IMR-90 (cell line): ENCODE measurements around the gene ELF5. TPM values are rescaled to one million over a fixed set of nuclear protein-coding genes. Genes with fewer than 3 reads are reported as not detected.
A peak's percentile ranks its signal among the peaks of the same experiment; 100 is the strongest.

Source experiments
- ATAC-seq: fragments of 200-7000 bp; cut with Tn5 transposase; 2 replicates; pipeline ENCODE4 v1.9.1; 2020; ENCODE audit warnings: low read depth, mild to moderate bottlenecking, moderate library complexity
- BruUV-seq: library from RNA; stranded (reverse); fragments of 400-500 nt; replicated peaks from 2 replicates; lab custom pipeline; 2021; lab: Mats Ljungman, UMichigan
- CTCF ChIA-PET: fragments of 300-600 bp; formaldehyde crosslinking; extraction: SDS; loops from one replicate; lab custom pipeline; 2021; ENCODE audit warnings: antibody characterized with exemption; lab: Yijun Ruan, JAX
- POLR2A ChIA-PET: fragments of 300-600 bp; sonication (Branson Sonifier 250); formaldehyde crosslinking; loops from one replicate; lab custom pipeline; 2022; ENCODE audit warnings: antibody characterized with exemption; ENCODE audit not compliant: unreplicated experiment; lab: Charles Lee
- DNase-seq: peaks from one replicate; pipeline ENCODE4 v3.0.0; 2013
- H2AFZ ChIP-seq: replicated peaks from 2 replicates; pipeline ENCODE3; 2013; ENCODE audit warnings: low read length, mild to moderate bottlenecking; ENCODE audit not compliant: poor library complexity
- H2AK5ac ChIP-seq: 2 replicates; pipeline ENCODE4 v1.6.1; 2013; ENCODE audit warnings: low read depth, low read length, inconsistent platforms
- H2AK9ac ChIP-seq: replicated peaks from 2 replicates; pipeline ENCODE3; 2013; ENCODE audit warnings: mild to moderate bottlenecking, low read depth, low read length, moderate library complexity; ENCODE audit not compliant: poor library complexity
- H2BK120ac ChIP-seq: 2 replicates; pipeline ENCODE4 v1.6.1; 2013; ENCODE audit warnings: low read depth, low read length, inconsistent platforms
- H2BK15ac ChIP-seq: 3 replicates; pipeline ENCODE4 v1.6.1; 2013; ENCODE audit warnings: low read depth, low read length, inconsistent platforms
- H2BK20ac ChIP-seq: 2 replicates; pipeline ENCODE4 v1.6.1; 2013; ENCODE audit warnings: low read depth, mild to moderate bottlenecking, inconsistent platforms, low read length, moderate library complexity
- H2BK5ac ChIP-seq: 2 replicates; pipeline ENCODE4 v1.6.1; 2013; ENCODE audit warnings: mild to moderate bottlenecking, low read depth, low read length, inconsistent platforms; ENCODE audit not compliant: poor library complexity, severe bottlenecking
- H3K14ac ChIP-seq: replicated peaks from 2 replicates; pipeline ENCODE4 v1.6.1; 2013; ENCODE audit warnings: low read depth, low read length, inconsistent platforms
- H3K18ac ChIP-seq: 2 replicates; pipeline ENCODE4 v1.6.1; 2013; ENCODE audit warnings: low read depth, low read length, control low read depth
- H3K23ac ChIP-seq: 2 replicates; pipeline ENCODE4 v1.6.1; 2013; ENCODE audit warnings: low read depth, low read length, inconsistent platforms
- H3K27ac ChIP-seq: 2 replicates; pipeline ENCODE4 v1.5.1; 2013; ENCODE audit warnings: mild to moderate bottlenecking, control low read depth, low read length; ENCODE audit not compliant: insufficient read depth
- H3K27me3 ChIP-seq: 2 replicates; pipeline ENCODE4 v1.6.1; 2013; ENCODE audit warnings: low read length; ENCODE audit not compliant: control insufficient read depth, insufficient read depth
- H3K36me3 ChIP-seq: 2 replicates; pipeline ENCODE4 v1.6.1; 2013; ENCODE audit warnings: low read length, mixed read lengths; ENCODE audit not compliant: control insufficient read depth, insufficient read depth
- H3K4ac ChIP-seq: 2 replicates; pipeline ENCODE4 v1.6.1; 2013; ENCODE audit warnings: low read depth, low read length, inconsistent platforms
- H3K4me1 ChIP-seq: 2 replicates; pipeline ENCODE4 v1.6.1; 2013; ENCODE audit warnings: low read length, mixed read lengths; ENCODE audit not compliant: control insufficient read depth, insufficient read depth
- H3K4me2 ChIP-seq: 2 replicates; pipeline ENCODE4 v1.6.1; 2013; ENCODE audit warnings: low read depth, mild to moderate bottlenecking, control low read depth, low read length, moderate library complexity
- H3K4me3 ChIP-seq: 2 replicates; pipeline ENCODE4 v1.5.1; 2013; ENCODE audit warnings: low read depth, mild to moderate bottlenecking, control low read depth, low read length, moderate library complexity; ENCODE audit not compliant: insufficient read depth
- H3K56ac ChIP-seq: 2 replicates; pipeline ENCODE4 v1.6.1; 2013; ENCODE audit warnings: low read length, inconsistent platforms; ENCODE audit not compliant: insufficient read depth; ENCODE audit errors: extremely low read depth
- H3K79me1 ChIP-seq, 2 experiments: 2 replicates each; pipeline ENCODE4 v1.6.1; 2013; ENCODE audit warnings: low read length in 2 of 2, inconsistent platforms in 1 of 2, low read depth in 1 of 2
- H3K9ac ChIP-seq: 2 replicates; pipeline ENCODE4 v1.6.1; 2013; ENCODE audit warnings: low read depth, low read length, control low read depth
- H3K9me1 ChIP-seq: 2 replicates; pipeline ENCODE4 v1.6.1; 2013; ENCODE audit warnings: low read length, inconsistent platforms; ENCODE audit not compliant: insufficient read depth
- H3K9me3 ChIP-seq: 2 replicates; pipeline ENCODE4 v1.6.1; 2013; ENCODE audit warnings: low read length; ENCODE audit not compliant: control insufficient read depth, insufficient read depth
- H4K20me1 ChIP-seq: 2 replicates; pipeline ENCODE4 v1.6.1; 2013; ENCODE audit warnings: low read length, inconsistent platforms; ENCODE audit not compliant: insufficient read depth
- H4K5ac ChIP-seq: 2 replicates; pipeline ENCODE4 v1.6.1; 2013; ENCODE audit warnings: mild to moderate bottlenecking, low read depth, low read length, control low read depth
- H4K8ac ChIP-seq, 2 experiments: 2 replicates each; pipeline ENCODE4 v1.6.1; 2013; ENCODE audit warnings: low read depth in 2 of 2, low read length in 2 of 2, control low read depth in 1 of 2, inconsistent platforms in 1 of 2
- H4K91ac ChIP-seq: 2 replicates; pipeline ENCODE4 v1.6.1; 2013; ENCODE audit warnings: low read depth, low read length, inconsistent platforms; ENCODE audit not compliant: insufficient read depth
- CEBPB ChIP-seq: IDR thresholded peaks from 2 replicates; pipeline ENCODE4 v1.6.1; 2012; ENCODE audit warnings: low read depth, low read length, improper control_type of control experiment
- SMC3 ChIP-seq: fragments of 150-350 bp; IDR thresholded peaks from 2 replicates; pipeline ENCODE4 v1.6.1; 2016; ENCODE audit warnings: low read depth, mild to moderate bottlenecking, antibody characterized with exemption, low read length, moderate library complexity
- WGBS, 2 experiments: methylation state at CpG; one replicate each; pipeline versions ENCODE4 v1.1.5 to v1.1.7; 2013; ENCODE audit warnings: missing lambda C conversion rate in 2 of 2; ENCODE audit not compliant: insufficient read length in 1 of 2; ENCODE audit errors: extremely low coverage in 2 of 2; 5-methylcytosine and 5-hydroxymethylcytosine counted together
- dilution Hi-C: fragments of 300-500 bp; cut with HindIII; formaldehyde crosslinking; loops from one replicate; pipeline ENCODE4 v1.14.3; 2018; ENCODE audit warnings: low sequenced_read_pairs; ENCODE audit not compliant: unreplicated experiment
- in situ Hi-C: fragments of 300-500 bp; cut with MboI; formaldehyde crosslinking; loops from 3 replicates; pipeline ENCODE4 v1.14.3; 2019; ENCODE audit warnings: low sequenced_read_pairs, inconsistent platforms, mixed read lengths
- intact Hi-C: fragments of 100-400 bp; cut with micrococcal nuclease; formaldehyde crosslinking; loops from 2 replicates; pipeline ENCODE4 v1.10.0; 2022
- polyA plus RNA-seq, 3 experiments: library from polyadenylated mRNA; depleted of rRNA; stranded (reverse); fragments of >200 nt; gene quantifications; 2 replicates each; pipeline ENCODE4 v1.2.3, GENCODE V29; 2012; ENCODE audit warnings: low replicate concordance in 1 of 3
- total RNA-seq: library from RNA; depleted of rRNA; stranded (reverse); fragments of >200 nt; gene quantifications from 2 replicates; pipeline ENCODE4 v1.2.3, GENCODE V29; 2012

Gene ELF5
- total and polyA plus RNA-seq, 2 of the 4 experiments (the other 2 are of a cell fraction): not detected

DNA sequence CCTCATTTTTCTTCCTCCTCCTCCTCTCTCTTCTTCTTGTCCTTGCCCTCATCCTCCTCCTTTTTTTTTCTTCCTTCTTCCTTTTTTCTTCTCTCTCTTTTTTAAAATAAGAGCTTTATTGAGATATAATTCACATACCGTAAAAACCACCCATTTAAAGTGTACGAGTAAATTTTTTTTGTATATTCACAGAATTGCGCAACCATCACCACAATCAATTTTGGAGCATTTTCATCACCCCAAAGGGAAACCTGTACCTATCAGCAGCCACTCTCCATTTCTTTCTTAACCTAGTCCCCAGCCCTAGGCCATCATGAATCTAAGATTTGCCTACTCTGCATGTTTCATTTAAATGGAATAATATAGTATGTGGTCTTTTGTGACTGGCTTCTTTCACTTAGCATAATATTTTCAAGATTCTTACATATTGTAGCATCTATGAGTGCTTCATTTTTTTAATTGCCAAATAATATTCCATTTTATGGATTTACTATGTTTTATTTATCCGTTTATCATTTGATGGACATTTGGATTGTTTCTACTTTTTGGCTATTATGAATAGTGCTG lies 39.9 kb downstream of the ELF5 start:
- H4K20me1 ChIP-seq: no peaks in the 10 kb centered on the region
- no peak overlapping the region for H2AK9ac ChIP-seq
- TF ChIP-seq CEBPB: peak; percentile 92
- no peak for TF ChIP-seq SMC3
- CTCF ChIA-PET: no interaction called here
- POLR2A ChIA-PET: no interaction called here
- WGBS, 2 experiments: no CpG with 5 or more reads among the region's 4 CpGs
- H3K27ac ChIP-seq: no peak overlapping the region
- H3K27me3 ChIP-seq: peaks cover 11% of the 10 kb centered on the region
- no peak overlapping the region for H4K8ac ChIP-seq
- no peak overlapping the region for H3K14ac ChIP-seq
- no peak for DNase-seq
- no peak overlapping the region for H2BK120ac ChIP-seq
- H3K4me2 ChIP-seq: no peak overlapping the region
- H3K4me3 ChIP-seq: no peak overlapping the region
- no peaks in the 10 kb centered on the region for H3K4me1 ChIP-seq
- H2BK20ac ChIP-seq: no peak overlapping the region
- H2BK5ac ChIP-seq: no peak overlapping the region
- no peaks in the 10 kb centered on the region for H3K79me1 ChIP-seq
- H3K9me3 ChIP-seq: no peaks in the 10 kb centered on the region
- no peak overlapping the region for H2BK15ac ChIP-seq
- H3K23ac ChIP-seq: no peak overlapping the region
- H3K9ac ChIP-seq: no peak overlapping the region
- BruUV-seq: no TSS peak
- H3K18ac ChIP-seq: no peak overlapping the region
- H4K91ac ChIP-seq: no peak overlapping the region
- no peaks in the 10 kb centered on the region; the same call in 1 of the 2 replicates for H3K9me1 ChIP-seq
- no peak for ATAC-seq
- no peak overlapping the region for H3K56ac ChIP-seq
- no peak overlapping the region for H2AFZ ChIP-seq
- in situ Hi-C loops (no loop called here), dilution Hi-C loops (no loop called here), intact Hi-C loops (no loop called here)
- no peak overlapping the region for H4K5ac ChIP-seq
- no peak overlapping the region for H3K4ac ChIP-seq
- H3K36me3 ChIP-seq: peaks cover 25% of the 10 kb centered on the region
- H2AK5ac ChIP-seq: no peak overlapping the region
